GM18498 (cell line): ENCODE results near the gene CCR7.
A peak's percentile ranks its signal among the peaks of the same experiment; 100 is the strongest.
"Not testable (repeated sequence)": the region's sequence is repeated elsewhere in the genome, so short reads cannot be mapped to it uniquely, and the experiment has no call there.

Experiments used
- ATAC-seq: cut with Tn5 transposase; IDR thresholded peaks from one replicate; pipeline ENCODE4 v1.9.1; 2021; ENCODE audit warnings: mild to moderate bottlenecking, moderate library complexity; ENCODE audit not compliant: unreplicated experiment

Gene CCR7

DNA sequence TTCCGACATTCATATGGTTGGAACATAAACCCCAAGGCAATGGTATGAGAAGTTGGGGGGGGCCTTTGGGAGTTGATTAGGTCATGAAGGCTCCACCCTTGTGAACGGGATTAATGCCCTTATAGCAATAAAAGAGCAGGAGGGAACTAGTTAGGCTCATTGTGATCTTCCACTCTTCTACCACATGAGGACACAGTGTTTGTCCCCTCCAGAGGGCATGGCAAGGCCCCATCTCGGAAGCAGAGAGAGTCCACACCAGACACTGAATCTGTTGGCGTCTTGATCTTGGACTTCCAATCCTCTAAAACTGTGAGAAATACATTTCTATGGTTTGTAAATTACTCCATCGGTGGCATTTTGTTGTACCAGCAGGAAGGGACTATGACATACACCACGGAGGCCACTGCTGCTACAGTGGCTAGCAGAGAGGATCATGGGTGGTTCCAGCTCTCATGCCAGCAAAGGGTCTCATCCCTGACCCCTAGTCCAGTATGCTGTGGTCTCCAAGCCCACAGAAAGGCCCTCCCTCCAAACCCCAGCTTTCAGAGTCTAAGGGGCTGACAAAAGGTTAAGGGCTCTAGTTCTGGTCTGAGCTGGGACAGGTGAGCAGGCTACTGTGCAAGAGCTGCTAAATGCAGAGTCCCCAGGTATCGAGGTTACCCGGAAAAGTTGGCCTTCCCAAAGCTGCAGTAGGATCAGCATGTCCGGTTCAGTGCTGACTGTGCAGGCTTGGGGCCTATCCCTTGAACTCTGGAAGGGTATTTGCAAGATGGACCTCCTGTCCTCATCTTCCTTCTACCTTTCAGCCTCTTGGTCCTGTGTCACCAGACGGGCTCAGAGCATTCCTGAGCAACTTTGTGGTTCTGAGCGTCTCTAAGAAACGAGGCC, 12.2 kb downstream of the CCR7 start:
- no peak for ATAC-seq

DNA sequence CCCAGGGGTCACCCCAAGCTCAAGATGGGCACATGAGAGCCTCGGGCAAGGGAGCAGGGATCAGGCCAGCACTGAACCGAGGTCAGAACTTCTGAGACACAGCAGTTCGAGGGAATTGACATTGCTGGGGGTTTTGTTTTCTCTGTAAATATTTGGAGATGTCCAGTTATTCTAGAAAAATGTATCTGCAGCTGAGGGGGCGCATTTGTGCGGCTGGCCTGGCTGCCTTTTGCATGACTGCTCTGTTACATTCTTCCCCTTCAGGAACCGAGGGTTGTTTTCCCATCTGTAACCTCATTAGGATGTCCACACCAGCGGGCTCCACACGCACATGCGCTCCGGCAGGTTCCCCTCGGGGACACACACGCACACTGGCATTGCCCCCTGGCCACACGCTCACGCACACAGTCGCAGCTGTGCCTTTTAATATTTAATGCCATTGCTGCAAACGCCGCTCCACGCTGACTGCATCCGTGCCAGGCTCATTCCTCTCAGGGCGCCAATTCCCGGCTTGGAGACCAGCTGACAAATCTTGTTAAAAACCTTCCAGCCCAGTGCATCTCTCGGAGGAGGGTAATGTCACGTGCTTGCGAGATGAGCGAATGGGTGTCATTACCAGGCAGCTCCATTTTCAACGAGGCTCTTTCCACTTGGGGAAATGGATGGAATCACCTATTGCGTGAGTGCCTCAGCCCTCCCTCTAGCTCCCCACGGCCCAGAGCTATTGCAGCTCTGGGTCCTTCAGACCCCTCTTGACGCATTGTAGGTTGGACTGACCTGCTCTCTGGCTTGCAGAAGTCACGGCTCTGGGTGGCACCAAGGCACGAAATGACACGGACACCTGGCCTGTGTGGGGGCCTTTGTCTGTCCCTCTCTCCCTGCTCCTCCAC, 13.1 kb downstream of the CCR7 start:
- ATAC-seq = no peak

DNA sequence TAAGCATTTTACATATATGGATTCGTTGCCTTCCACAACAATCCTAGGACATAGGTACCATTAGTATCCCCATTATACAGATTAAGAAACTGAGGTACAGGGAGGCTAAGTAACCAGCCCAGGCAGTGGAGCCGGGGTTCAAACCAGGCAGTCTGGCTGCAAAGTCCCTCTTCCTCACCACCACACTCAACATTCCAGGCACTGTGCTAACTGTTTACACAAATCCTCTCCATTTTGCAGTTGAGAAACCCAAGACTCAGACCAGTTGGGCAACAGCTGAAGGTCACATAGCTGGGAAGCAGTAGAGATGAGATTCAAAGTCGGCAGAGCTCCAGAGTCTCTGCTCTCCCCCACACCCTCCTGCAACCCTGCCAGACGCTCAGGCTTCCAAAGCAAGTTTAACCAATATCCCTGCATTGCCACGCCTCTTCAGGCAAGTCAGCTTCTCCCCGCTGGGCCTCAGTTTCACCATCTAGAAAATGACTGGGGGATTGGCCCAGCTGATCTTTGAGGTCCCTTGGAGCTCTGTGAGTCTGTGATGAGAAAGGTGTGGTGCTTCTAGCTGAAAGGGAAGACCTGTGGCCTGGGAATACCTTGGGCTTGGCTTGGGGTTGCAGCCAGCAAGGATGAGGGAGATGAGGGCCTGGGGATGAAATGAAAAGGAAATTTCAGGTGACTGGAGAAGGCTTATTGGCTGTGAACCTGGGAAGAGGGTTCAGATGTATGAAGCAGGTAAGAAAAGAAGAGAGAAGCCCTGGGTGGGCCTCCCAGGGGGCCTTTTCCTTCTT, 14.0 kb downstream of the CCR7 start:
- ATAC-seq = no peak

DNA sequence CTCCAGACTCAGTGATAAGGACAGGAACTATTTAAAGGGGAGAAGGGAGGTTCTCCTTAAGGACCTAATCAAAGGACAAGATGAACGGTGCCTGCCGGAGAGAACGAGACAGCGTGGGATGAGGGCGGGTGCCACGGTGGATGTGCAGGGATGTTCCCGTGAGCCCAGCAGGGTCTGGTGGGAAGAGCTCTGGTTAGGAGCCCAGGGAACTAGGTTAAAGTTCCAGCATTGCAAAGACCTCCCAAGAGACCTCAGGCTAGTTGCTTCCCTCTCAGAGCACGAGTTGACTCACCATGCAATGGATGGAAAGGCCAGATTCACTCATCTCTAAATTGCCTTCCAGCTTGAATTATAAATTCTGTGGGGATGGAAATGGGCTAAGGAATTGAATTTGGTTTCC, 14.7 kb downstream of the CCR7 start:
- no peak for ATAC-seq

DNA sequence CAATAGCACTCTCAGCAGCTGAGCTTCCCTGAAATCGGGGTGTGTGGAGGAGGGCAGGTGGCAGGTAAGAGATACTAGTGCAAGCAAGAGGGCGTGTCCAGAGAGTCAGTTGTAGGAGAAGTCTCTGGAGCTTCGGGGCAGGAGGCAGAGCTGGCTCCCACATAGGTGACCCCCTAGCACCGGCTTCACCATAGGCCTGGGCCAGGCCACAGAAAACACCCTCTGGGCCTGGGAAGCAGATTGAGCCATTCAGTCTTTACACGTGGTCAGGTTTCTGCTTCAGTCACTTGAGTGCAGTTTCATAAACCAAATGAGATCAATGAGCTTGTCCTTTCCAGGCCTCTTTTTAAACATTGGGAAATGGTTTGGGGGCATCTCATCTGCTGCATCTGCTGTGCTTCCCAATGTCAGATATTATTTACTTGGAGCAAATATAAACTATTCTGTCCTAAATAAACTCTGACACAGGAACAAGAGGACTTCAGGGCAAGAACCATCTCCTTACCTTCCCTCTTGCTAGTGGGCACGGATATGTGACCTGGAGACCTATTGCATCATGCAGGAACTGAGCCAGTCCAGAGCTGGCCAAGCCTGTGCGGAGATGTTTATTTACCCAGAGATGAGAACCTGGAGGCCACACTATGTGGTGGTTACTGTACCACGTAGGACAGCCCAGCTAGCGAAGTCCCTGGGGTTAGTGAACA, 16.1 kb downstream of the CCR7 start:
- no peak for ATAC-seq

DNA sequence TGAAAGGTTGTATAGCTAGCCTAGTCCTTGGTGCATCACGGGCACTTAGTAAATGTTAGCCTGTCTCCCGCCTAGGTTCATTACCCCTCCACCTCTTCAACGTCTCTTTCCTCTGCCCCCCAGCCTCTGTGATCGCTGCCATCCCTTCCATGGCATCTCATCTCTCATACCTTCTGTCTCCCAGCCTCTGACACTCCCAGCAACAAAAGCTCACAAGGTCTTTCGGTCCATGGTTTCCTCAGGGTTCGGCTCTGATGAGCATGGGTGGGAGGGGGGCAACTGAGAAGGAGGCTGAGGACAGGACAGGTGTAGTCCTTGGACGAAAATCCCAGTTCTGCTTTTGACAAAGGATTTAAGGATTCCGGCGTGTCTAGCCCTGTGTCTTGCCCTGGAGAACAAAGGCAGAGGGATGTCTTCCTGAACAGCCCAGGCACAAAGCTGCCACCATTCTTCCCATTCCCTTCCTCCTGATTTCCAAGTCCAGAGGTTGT, 16.7 kb downstream of the CCR7 start:
- ATAC-seq = no peak

DNA sequence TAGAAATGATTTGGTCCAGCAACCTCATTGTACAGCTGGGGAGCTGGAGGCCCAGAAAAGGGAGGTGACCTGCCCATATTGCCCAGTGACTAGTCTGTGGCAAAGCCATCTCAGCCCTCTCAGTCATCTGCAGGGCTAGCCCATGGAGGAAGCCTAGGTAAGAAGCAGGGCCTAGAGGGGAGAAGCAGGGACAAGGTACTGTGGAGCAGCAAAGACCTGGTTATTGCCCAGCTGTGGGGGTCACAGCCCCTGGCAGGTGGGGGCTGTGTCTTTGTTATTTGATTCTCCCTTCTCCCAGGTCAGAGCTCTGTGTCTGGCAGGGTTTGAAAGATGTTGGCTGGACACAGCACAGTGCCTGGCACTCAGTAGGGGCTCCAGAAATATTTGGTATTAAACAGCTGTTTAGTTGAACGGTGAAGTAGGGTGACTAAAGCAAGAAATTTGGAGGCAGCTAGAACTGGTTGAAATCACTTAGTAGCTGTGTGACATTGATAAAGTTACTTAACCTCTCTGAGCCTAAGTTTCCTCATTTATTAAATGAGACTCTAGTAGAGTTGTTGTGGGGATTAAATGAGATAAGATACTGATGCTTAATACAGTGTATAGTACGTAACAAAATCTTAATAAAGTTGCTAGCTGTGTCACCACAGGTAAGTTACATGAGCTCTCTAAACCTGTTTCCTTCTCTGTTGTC, 17.3 kb downstream of the CCR7 start:
- ATAC-seq = no peak

DNA sequence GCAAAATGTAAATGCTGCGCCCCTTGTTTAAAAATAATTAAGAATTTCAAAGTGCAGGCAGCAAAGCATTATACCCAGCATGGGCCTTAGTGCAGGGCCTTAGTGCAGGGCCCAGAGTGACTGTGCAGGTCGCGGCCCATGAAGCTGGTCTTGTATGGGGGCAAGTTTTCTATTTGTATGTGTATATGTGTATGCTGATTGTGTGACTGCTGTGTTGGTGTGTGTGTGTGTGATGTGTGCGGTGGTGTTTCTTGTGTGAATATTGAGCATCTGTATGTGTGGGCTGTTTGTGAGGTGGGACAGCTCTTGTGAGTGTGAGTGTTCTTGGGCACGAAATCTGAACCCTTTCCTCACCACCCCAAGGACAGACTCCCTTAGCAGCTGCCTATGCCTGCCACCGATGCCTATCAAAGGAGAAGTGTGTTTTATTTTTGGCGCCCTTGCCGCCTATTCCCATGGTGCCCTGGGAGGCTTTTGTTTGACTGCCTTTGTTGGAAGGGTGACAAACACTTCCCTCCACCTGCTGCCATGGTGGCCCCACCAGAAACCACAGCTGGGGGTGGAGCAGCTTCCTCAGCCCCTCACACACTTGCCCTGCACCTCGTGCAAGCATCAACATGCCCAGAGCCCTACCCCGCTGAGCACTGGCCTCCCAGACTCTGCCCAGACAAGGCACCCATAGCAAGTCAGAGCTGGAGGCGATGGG, 18.0 kb downstream of the CCR7 start:
- ATAC-seq = no peak

DNA sequence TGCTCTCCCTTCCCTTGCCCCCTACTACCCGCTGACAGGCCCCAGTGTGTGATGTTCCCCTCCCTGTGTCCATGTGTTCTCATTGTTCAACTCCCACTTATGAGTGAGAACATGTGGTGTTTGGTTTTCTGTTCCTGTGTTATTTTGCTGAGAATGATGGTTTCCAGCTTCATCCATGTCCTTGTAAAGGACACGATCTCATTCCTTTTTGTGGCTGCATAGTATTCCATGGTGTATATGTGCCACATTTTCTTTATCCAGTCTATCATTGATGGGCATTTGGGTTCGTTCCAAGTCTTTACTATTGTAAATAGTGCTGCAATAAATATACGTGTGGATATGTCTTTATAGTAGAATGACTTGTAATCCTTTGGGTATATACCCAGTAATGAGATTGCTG, 18.8 kb downstream of the CCR7 start:
- ATAC-seq = not testable (repeated sequence)

DNA sequence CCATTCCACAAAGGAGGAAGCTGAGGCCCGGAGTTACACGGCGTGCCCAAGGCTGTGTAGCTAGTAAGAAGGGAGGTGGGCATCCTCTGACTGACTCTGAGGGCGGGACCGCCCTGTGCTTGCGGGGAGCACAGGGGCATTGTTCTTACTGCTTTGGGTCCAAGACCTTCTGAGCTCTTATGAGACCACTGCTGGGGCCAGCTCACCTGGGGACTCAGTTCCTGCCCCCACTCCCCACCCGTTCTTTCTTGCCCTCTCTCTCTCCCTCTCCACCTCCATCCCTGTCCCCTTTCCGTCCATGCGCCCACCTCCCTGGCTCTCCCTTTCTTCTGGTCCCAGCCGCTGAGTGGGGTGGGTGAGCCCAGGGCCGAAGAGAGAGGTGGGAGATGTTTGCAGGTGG, 19.6 kb downstream of the CCR7 start:
- no peak for ATAC-seq

DNA sequence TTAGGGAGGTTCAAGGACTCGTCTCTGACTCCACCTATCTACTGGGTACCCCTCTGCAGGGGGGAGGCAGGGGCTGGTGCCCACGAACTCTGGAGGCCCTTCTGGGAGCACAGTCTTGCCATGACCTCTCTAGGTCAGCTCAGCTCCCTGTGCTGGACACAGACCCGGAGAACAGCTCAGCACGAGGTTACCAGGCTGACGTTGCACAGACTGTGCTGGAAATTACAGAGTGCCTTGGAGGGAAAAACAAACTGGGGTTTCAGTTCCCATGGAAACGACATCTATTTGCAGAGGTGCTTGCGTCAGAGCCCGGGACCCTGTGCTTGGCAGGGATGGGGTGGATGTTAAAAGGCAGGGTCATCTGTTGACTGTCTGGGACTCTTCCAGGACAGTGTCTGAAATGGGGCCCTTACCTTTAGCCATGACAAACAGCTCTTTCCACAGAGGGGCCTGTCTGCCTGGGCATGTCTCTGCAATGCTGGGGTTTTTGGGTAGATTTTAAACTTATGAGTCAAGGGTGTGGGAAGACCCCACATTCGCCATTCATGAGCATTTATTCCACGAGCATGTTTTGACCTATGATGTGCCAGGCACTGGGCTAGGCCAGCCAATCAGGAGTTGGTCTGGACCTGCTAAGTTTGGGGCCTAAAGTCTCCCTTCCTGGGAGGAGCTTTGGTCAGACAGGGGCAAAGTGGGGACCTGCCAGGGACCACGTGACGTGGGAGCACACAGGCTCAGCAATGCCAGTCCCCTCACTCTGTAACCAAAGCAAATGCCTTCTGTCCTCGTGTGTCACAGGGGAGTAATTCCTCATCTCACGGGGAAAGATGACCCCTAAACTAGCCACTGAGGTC, 22.5 kb downstream of the CCR7 start:
- peak; percentile 45 for ATAC-seq

DNA sequence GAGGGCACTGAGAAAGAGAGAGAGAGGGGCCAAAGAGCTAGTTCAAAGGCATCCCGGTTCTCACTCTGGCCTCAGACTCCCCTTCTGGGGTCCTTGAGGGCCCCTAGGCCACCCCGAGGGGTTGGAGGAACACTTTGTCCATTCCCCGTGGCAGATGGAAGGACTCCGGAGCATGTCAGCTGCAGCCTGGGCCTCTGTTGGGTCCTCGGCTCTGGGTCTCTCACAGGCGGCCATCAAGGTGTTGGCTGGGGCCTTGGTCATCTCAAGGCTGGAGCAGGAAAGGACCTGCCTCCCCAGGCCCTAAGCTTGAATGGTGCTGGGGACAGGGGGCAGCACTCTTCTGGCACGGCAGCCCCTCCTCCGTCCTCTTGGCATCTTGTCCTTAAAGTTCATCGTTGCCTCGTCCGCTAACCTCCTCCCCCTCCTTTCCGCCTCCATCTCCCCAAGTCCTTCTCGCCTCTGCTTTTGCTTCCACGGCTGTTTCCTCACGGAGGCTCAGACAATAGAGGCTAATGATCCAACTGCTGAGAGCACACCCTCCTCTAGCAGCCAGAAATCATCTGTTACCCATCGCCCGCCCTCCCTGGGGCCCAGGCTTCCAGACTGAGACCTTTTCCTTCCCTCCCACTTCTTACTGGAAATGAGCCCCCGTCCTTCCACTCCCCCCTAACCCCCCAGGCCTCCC, 23.3 kb downstream of the CCR7 start:
- ATAC-seq = no peak

DNA sequence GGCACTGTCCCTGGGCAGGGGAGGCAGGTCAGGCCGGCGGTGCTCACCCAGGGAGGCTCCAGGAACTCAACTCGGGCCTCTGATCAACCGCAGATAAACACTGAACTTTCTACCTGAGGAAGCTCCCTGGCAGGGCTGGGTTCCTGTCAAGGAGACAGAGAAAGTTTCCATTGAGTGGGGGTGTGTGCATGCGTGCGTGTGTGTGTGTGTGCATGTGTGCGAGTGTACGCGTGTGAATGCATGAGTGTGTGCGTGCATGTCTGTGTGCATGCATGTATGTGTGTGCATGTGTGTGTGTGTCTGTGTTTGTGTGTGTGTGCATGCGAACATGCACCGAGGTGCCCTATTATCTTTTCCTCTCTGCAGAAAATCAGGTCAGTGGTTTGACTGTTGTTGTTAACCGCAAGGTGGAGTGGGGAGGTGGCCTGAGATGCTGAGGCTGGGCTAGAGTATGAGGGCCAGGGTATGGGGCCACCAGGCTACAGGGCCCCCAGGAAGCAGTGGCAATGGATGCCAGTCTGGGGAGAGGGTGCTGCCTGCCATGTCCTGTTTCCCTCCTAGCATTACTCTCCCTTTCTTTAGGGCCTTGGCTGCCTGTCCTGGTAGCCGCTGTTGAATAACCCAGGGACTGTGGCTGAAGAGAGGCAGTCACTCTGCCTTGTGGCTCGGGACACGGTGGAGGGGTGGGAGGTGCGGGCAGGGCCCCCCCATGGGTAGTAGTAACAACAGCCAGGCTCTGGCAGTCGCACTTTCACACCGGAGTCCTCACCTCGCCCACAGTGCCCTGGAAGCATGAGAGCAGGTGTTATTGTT, 24.0 kb downstream of the CCR7 start:
- ATAC-seq = no peak

DNA sequence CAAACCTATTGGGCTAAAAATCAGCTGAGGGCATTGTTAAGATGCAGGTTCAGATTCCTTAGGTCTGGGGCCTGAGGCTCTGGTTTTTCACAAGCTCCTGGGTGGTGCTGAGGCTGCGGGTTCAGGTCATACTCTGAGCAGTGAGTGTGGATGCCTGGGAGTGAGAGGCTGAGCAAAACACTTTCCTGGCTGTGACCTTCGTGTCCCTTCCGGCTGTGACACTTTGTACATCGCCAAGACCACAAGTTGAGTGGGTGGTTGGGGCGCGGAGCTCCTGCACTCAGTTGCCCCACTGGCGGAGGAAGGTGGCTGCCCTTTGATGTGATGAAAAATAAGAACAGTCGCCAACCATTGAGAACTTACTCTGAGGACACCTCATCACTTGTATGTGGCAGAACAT, 24.8 kb downstream of the CCR7 start:
- ATAC-seq = no peak

DNA sequence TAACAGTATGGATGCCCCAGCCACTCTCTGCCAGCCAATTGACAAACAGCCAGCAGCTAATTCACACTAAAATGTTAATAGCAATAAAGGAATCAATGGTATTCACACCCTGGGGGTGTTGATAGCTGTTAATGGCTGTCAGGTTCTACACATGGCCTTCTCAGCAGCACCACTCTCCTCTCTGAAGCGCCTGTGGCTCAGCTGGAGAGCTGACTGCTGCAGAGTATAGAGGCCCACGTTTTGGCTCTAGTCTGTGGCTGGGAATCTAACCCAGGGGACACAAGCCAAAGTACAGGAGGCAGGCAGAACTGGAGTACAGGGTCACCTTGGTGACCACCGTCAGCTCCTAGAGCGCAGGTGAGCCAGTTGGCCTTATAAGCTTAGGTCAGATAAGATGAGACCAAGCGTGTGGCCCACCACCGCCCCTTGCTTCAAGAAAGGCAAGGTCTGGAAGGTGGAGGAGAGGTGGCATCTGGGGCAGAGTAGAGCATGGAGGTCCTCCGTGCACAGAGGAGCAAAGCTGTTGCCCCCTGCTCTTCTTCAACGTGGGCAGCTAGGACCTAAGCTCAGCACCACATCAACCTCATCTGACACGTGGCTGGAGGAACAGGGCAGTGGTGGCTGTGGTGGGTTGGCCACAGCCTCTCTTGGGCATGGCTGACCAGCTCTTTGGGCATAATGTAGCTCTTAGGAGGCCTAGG, 25.4 kb downstream of the CCR7 start:
- no peak for ATAC-seq
